IMR-90 (cell line): ENCODE measurements around the gene GPR152. TPM values are rescaled to one million over a fixed set of nuclear protein-coding genes. Genes with fewer than 3 reads are reported as not detected.

Experiments used
- ATAC-seq: fragments of 200-7000 bp; cut with Tn5 transposase; 2 replicates; pipeline ENCODE4 v1.9.1; 2020; ENCODE audit warnings: low read depth, mild to moderate bottlenecking, moderate library complexity
- BruUV-seq: library from RNA; stranded (reverse); fragments of 400-500 nt; replicated peaks from 2 replicates; lab custom pipeline; 2021; lab: Mats Ljungman, UMichigan
- CTCF ChIA-PET: fragments of 300-600 bp; formaldehyde crosslinking; extraction: SDS; loops from one replicate; lab custom pipeline; 2021; ENCODE audit warnings: antibody characterized with exemption; lab: Yijun Ruan, JAX
- POLR2A ChIA-PET: fragments of 300-600 bp; sonication (Branson Sonifier 250); formaldehyde crosslinking; loops from one replicate; lab custom pipeline; 2022; ENCODE audit warnings: antibody characterized with exemption; ENCODE audit not compliant: unreplicated experiment; lab: Charles Lee
- DNase-seq: peaks from one replicate; pipeline ENCODE4 v3.0.0; 2013
- H2AFZ ChIP-seq: replicated peaks from 2 replicates; pipeline ENCODE3; 2013; ENCODE audit warnings: low read length, mild to moderate bottlenecking; ENCODE audit not compliant: poor library complexity
- H2AK5ac ChIP-seq: 2 replicates; pipeline ENCODE4 v1.6.1; 2013; ENCODE audit warnings: low read depth, low read length, inconsistent platforms
- H2AK9ac ChIP-seq: replicated peaks from 2 replicates; pipeline ENCODE3; 2013; ENCODE audit warnings: mild to moderate bottlenecking, low read depth, low read length, moderate library complexity; ENCODE audit not compliant: poor library complexity
- H2BK120ac ChIP-seq: 2 replicates; pipeline ENCODE4 v1.6.1; 2013; ENCODE audit warnings: low read depth, low read length, inconsistent platforms
- H2BK15ac ChIP-seq: 3 replicates; pipeline ENCODE4 v1.6.1; 2013; ENCODE audit warnings: low read depth, low read length, inconsistent platforms
- H2BK20ac ChIP-seq: 2 replicates; pipeline ENCODE4 v1.6.1; 2013; ENCODE audit warnings: low read depth, mild to moderate bottlenecking, inconsistent platforms, low read length, moderate library complexity
- H2BK5ac ChIP-seq: 2 replicates; pipeline ENCODE4 v1.6.1; 2013; ENCODE audit warnings: mild to moderate bottlenecking, low read depth, low read length, inconsistent platforms; ENCODE audit not compliant: poor library complexity, severe bottlenecking
- H3K14ac ChIP-seq: replicated peaks from 2 replicates; pipeline ENCODE4 v1.6.1; 2013; ENCODE audit warnings: low read depth, low read length, inconsistent platforms
- H3K18ac ChIP-seq: 2 replicates; pipeline ENCODE4 v1.6.1; 2013; ENCODE audit warnings: low read depth, low read length, control low read depth
- H3K23ac ChIP-seq: 2 replicates; pipeline ENCODE4 v1.6.1; 2013; ENCODE audit warnings: low read depth, low read length, inconsistent platforms
- H3K27ac ChIP-seq: 2 replicates; pipeline ENCODE4 v1.5.1; 2013; ENCODE audit warnings: mild to moderate bottlenecking, control low read depth, low read length; ENCODE audit not compliant: insufficient read depth
- H3K27me3 ChIP-seq: 2 replicates; pipeline ENCODE4 v1.6.1; 2013; ENCODE audit warnings: low read length; ENCODE audit not compliant: control insufficient read depth, insufficient read depth
- H3K36me3 ChIP-seq: 2 replicates; pipeline ENCODE4 v1.6.1; 2013; ENCODE audit warnings: low read length, mixed read lengths; ENCODE audit not compliant: control insufficient read depth, insufficient read depth
- H3K4ac ChIP-seq: 2 replicates; pipeline ENCODE4 v1.6.1; 2013; ENCODE audit warnings: low read depth, low read length, inconsistent platforms
- H3K4me1 ChIP-seq: 2 replicates; pipeline ENCODE4 v1.6.1; 2013; ENCODE audit warnings: low read length, mixed read lengths; ENCODE audit not compliant: control insufficient read depth, insufficient read depth
- H3K4me2 ChIP-seq: 2 replicates; pipeline ENCODE4 v1.6.1; 2013; ENCODE audit warnings: low read depth, mild to moderate bottlenecking, control low read depth, low read length, moderate library complexity
- H3K4me3 ChIP-seq: 2 replicates; pipeline ENCODE4 v1.5.1; 2013; ENCODE audit warnings: low read depth, mild to moderate bottlenecking, control low read depth, low read length, moderate library complexity; ENCODE audit not compliant: insufficient read depth
- H3K56ac ChIP-seq: 2 replicates; pipeline ENCODE4 v1.6.1; 2013; ENCODE audit warnings: low read length, inconsistent platforms; ENCODE audit not compliant: insufficient read depth; ENCODE audit errors: extremely low read depth
- H3K79me1 ChIP-seq, 2 experiments: 2 replicates each; pipeline ENCODE4 v1.6.1; 2013; ENCODE audit warnings: low read length in 2 of 2, inconsistent platforms in 1 of 2, low read depth in 1 of 2
- H3K9ac ChIP-seq: 2 replicates; pipeline ENCODE4 v1.6.1; 2013; ENCODE audit warnings: low read depth, low read length, control low read depth
- H3K9me1 ChIP-seq: 2 replicates; pipeline ENCODE4 v1.6.1; 2013; ENCODE audit warnings: low read length, inconsistent platforms; ENCODE audit not compliant: insufficient read depth
- H3K9me3 ChIP-seq: 2 replicates; pipeline ENCODE4 v1.6.1; 2013; ENCODE audit warnings: low read length; ENCODE audit not compliant: control insufficient read depth, insufficient read depth
- H4K20me1 ChIP-seq: 2 replicates; pipeline ENCODE4 v1.6.1; 2013; ENCODE audit warnings: low read length, inconsistent platforms; ENCODE audit not compliant: insufficient read depth
- H4K5ac ChIP-seq: 2 replicates; pipeline ENCODE4 v1.6.1; 2013; ENCODE audit warnings: mild to moderate bottlenecking, low read depth, low read length, control low read depth
- H4K8ac ChIP-seq, 2 experiments: 2 replicates each; pipeline ENCODE4 v1.6.1; 2013; ENCODE audit warnings: low read depth in 2 of 2, low read length in 2 of 2, control low read depth in 1 of 2, inconsistent platforms in 1 of 2
- H4K91ac ChIP-seq: 2 replicates; pipeline ENCODE4 v1.6.1; 2013; ENCODE audit warnings: low read depth, low read length, inconsistent platforms; ENCODE audit not compliant: insufficient read depth
- BHLHE40 ChIP-seq: fragments of 150-350 bp; IDR thresholded peaks from 2 replicates; pipeline ENCODE4 v1.6.1; 2016; ENCODE audit warnings: mild to moderate bottlenecking, low read depth, low read length
- CEBPB ChIP-seq: IDR thresholded peaks from 2 replicates; pipeline ENCODE4 v1.6.1; 2012; ENCODE audit warnings: low read depth, low read length, improper control_type of control experiment
- CHD1 ChIP-seq: IDR thresholded peaks from 2 replicates; pipeline ENCODE4 v1.6.1; 2012; ENCODE audit warnings: low read depth, low read length, improper control_type of control experiment
- FOS ChIP-seq: fragments of 150-350 bp; IDR thresholded peaks from 2 replicates; pipeline ENCODE4 v1.6.1; 2016; ENCODE audit warnings: low read depth, low read length
- MAFK ChIP-seq: IDR thresholded peaks from 2 replicates; pipeline ENCODE4 v1.6.1; 2012; ENCODE audit warnings: low read depth, low read length, improper control_type of control experiment
- MAZ ChIP-seq: IDR thresholded peaks from 2 replicates; pipeline ENCODE4 v1.6.1; 2012; ENCODE audit warnings: low read depth, mild to moderate bottlenecking, low read length, improper control_type of control experiment, moderate library complexity, borderline replicate concordance
- MXI1 ChIP-seq: IDR thresholded peaks from 2 replicates; pipeline ENCODE4 v1.6.1; 2012; ENCODE audit warnings: low read depth, mild to moderate bottlenecking, low read length, moderate library complexity, borderline replicate concordance
- NFE2L2 ChIP-seq: fragments of 150-350 bp; IDR thresholded peaks from 2 replicates; pipeline ENCODE4 v1.6.1; 2016; ENCODE audit warnings: low read depth, mild to moderate bottlenecking, low read length
- RAD21 ChIP-seq: IDR thresholded peaks from 2 replicates; pipeline ENCODE4 v1.6.1; 2012; ENCODE audit warnings: low read length, improper control_type of control experiment
- RCOR1 ChIP-seq: IDR thresholded peaks from 2 replicates; pipeline ENCODE4 v1.6.1; 2012; ENCODE audit warnings: mild to moderate bottlenecking, low read length, improper control_type of control experiment; ENCODE audit not compliant: insufficient replicate concordance
- RFX5 ChIP-seq: IDR thresholded peaks from 2 replicates; pipeline ENCODE4 v1.8.0; 2012; ENCODE audit warnings: low read depth, mild to moderate bottlenecking, low read length, moderate library complexity
- SMC3 ChIP-seq: fragments of 150-350 bp; IDR thresholded peaks from 2 replicates; pipeline ENCODE4 v1.6.1; 2016; ENCODE audit warnings: low read depth, mild to moderate bottlenecking, antibody characterized with exemption, low read length, moderate library complexity
- WGBS, 2 experiments: methylation state at CpG; one replicate each; pipeline versions ENCODE4 v1.1.5 to v1.1.7; 2013; ENCODE audit warnings: missing lambda C conversion rate in 2 of 2; ENCODE audit not compliant: insufficient read length in 1 of 2; ENCODE audit errors: extremely low coverage in 2 of 2; 5-methylcytosine and 5-hydroxymethylcytosine counted together
- dilution Hi-C: fragments of 300-500 bp; cut with HindIII; formaldehyde crosslinking; loops from one replicate; pipeline ENCODE4 v1.14.3; 2018; ENCODE audit warnings: low sequenced_read_pairs; ENCODE audit not compliant: unreplicated experiment
- in situ Hi-C: fragments of 300-500 bp; cut with MboI; formaldehyde crosslinking; loops from 3 replicates; pipeline ENCODE4 v1.14.3; 2019; ENCODE audit warnings: low sequenced_read_pairs, inconsistent platforms, mixed read lengths
- intact Hi-C: fragments of 100-400 bp; cut with micrococcal nuclease; formaldehyde crosslinking; loops from 2 replicates; pipeline ENCODE4 v1.10.0; 2022
- polyA plus RNA-seq, 3 experiments: library from polyadenylated mRNA; depleted of rRNA; stranded (reverse); fragments of >200 nt; gene quantifications; 2 replicates each; pipeline ENCODE4 v1.2.3, GENCODE V29; 2012; ENCODE audit warnings: low replicate concordance in 1 of 3
- total RNA-seq: library from RNA; depleted of rRNA; stranded (reverse); fragments of >200 nt; gene quantifications from 2 replicates; pipeline ENCODE4 v1.2.3, GENCODE V29; 2012
- TF ChIP-seq, protein P1 (sequence below): conservative IDR thresholded peaks from 2 replicates; pipeline ENCODE4 v1.5.1; 2012; ENCODE audit warnings: mild to moderate bottlenecking, low read depth, low read length, improper control_type of control experiment
- TF ChIP-seq, protein P2 (sequence below): fragments of 150-350 bp; IDR thresholded peaks from 2 replicates; pipeline ENCODE4 v1.6.1; 2016; ENCODE audit warnings: low read depth, mild to moderate bottlenecking, low read length, moderate library complexity, borderline replicate concordance
- TF ChIP-seq, protein P3 (sequence below): fragments of 150-350 bp; IDR thresholded peaks from 2 replicates; pipeline ENCODE4 v1.6.1; 2017; ENCODE audit warnings: mild to moderate bottlenecking, antibody characterized with exemption, low read length, low read depth

The GPR152 gene
- total and polyA plus RNA-seq, 2 of the 4 experiments (the other 2 are of a cell fraction), result not detected

DNA sequence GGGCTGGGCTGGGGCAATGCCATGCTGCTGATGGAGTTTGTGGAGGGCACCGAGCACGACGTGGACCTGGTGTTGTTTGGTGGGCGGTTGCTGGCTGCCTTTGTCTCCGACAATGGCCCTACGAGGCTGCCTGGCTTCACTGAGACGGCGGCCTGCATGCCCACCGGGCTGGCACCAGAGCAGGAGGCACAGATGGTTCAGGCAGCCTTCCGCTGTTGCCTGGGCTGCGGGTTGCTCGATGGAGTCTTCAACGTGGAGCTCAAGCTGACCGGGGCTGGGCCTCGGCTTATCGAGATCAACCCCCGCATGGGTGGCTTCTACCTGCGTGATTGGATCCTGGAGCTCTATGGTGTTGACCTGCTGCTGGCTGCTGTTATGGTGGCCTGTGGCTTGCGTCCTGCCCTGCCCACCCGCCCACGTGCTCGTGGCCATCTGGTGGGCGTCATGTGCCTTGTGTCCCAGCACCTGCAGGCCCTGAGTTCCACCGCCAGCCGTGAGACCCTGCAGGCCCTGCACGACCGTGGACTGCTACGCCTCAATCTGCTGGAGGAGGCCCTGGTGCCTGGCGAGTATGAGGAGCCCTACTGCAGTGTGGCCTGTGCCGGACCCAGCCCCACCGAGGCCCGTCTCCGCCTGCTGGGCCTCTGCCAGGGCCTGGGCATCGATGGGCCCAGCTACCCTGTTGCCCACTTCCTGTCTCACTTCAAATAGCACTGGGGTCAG is 28.5 kb downstream of the GPR152 start:
- ATAC-seq (no peak), DNase-seq (no peak)
- no peak overlapping the region for H4K8ac ChIP-seq
- no peak overlapping the region for H2AFZ ChIP-seq
- no peak overlapping the region; the same call in 1 of the 2 replicates for H2AK5ac ChIP-seq
- no peak overlapping the region for H3K4ac ChIP-seq
- no peaks in the 10 kb centered on the region for H3K27me3 ChIP-seq
- H3K79me1 ChIP-seq, result peaks cover 5 to 13% of the 10 kb centered on the region in 2 experiments; a peak in 3 of 4 replicates
- no peak overlapping the region for H3K9ac ChIP-seq
- dilution Hi-C loops, result no loop called here
- H3K56ac ChIP-seq, result no peak overlapping the region
- H3K23ac ChIP-seq, result no peak overlapping the region
- H4K91ac ChIP-seq, result no peak overlapping the region
- no peak overlapping the region for H2BK120ac ChIP-seq
- no peak overlapping the region for H3K4me2 ChIP-seq
- H2AK9ac ChIP-seq, result no peak overlapping the region
- no peak overlapping the region for H4K5ac ChIP-seq
- no peak overlapping the region for H2BK20ac ChIP-seq
- H3K4me3 ChIP-seq, result no peak overlapping the region
- H3K4me1 ChIP-seq, result peaks cover 7% of the 10 kb centered on the region
- H2BK5ac ChIP-seq, result no peak overlapping the region
- in situ Hi-C loops, result no loop called here
- H3K14ac ChIP-seq, result no peak overlapping the region
- intact Hi-C loops, result loop anchor here (5.0 kb wide), 1 partner anchor 58 kb away; the partner anchor contains the start of gene AIP
- H3K27ac ChIP-seq, result no peak overlapping the region
- BruUV-seq, result no TSS peak
- ChIA-PET POLR2A (no interaction called here), CTCF (no interaction called here)
- 77% methylated on average over 24 of the region's 34 CpGs; no CpG with 5 or more reads in 1 of the 2 experiments for WGBS, 2 experiments
- no peaks in the 10 kb centered on the region for H4K20me1 ChIP-seq
- H3K9me3 ChIP-seq, result no peaks in the 10 kb centered on the region
- peaks cover 5% of the 10 kb centered on the region for H3K9me1 ChIP-seq
- H3K36me3 ChIP-seq, result no peaks in the 10 kb centered on the region
- no peak overlapping the region for H2BK15ac ChIP-seq
- TF ChIP-seq RCOR1, result no peak
- no peak for TF ChIP-seq CEBPB
- TF ChIP-seq, protein P1, sequence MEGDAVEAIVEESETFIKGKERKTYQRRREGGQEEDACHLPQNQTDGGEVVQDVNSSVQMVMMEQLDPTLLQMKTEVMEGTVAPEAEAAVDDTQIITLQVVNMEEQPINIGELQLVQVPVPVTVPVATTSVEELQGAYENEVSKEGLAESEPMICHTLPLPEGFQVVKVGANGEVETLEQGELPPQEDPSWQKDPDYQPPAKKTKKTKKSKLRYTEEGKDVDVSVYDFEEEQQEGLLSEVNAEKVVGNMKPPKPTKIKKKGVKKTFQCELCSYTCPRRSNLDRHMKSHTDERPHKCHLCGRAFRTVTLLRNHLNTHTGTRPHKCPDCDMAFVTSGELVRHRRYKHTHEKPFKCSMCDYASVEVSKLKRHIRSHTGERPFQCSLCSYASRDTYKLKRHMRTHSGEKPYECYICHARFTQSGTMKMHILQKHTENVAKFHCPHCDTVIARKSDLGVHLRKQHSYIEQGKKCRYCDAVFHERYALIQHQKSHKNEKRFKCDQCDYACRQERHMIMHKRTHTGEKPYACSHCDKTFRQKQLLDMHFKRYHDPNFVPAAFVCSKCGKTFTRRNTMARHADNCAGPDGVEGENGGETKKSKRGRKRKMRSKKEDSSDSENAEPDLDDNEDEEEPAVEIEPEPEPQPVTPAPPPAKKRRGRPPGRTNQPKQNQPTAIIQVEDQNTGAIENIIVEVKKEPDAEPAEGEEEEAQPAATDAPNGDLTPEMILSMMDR, result no peak
- no peak for TF ChIP-seq MAZ
- no peak for TF ChIP-seq MAFK
- TF ChIP-seq BHLHE40, result no peak
- TF ChIP-seq, protein P2, sequence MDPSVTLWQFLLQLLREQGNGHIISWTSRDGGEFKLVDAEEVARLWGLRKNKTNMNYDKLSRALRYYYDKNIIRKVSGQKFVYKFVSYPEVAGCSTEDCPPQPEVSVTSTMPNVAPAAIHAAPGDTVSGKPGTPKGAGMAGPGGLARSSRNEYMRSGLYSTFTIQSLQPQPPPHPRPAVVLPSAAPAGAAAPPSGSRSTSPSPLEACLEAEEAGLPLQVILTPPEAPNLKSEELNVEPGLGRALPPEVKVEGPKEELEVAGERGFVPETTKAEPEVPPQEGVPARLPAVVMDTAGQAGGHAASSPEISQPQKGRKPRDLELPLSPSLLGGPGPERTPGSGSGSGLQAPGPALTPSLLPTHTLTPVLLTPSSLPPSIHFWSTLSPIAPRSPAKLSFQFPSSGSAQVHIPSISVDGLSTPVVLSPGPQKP, result no peak
- TF ChIP-seq RFX5, result no peak
- TF ChIP-seq RAD21, result no peak
- no peak for TF ChIP-seq FOS
- no peak for TF ChIP-seq SMC3
- no peak for TF ChIP-seq CHD1
- TF ChIP-seq, protein P3, sequence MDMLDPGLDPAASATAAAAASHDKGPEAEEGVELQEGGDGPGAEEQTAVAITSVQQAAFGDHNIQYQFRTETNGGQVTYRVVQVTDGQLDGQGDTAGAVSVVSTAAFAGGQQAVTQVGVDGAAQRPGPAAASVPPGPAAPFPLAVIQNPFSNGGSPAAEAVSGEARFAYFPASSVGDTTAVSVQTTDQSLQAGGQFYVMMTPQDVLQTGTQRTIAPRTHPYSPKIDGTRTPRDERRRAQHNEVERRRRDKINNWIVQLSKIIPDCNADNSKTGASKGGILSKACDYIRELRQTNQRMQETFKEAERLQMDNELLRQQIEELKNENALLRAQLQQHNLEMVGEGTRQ, result no peak
- no peak for TF ChIP-seq NFE2L2
- no peak for TF ChIP-seq MXI1
- H3K18ac ChIP-seq, result no peak overlapping the region
